Globus pallidus (tissue), 1 donor: Measurements from ENCODE around the gene MINDY4.

Source experiments
- DNase-seq: peaks from one replicate; pipeline ENCODE4 v3.0.0-alpha.2; 2015; ENCODE audit warnings: low spot score

Gene MINDY4

DNA sequence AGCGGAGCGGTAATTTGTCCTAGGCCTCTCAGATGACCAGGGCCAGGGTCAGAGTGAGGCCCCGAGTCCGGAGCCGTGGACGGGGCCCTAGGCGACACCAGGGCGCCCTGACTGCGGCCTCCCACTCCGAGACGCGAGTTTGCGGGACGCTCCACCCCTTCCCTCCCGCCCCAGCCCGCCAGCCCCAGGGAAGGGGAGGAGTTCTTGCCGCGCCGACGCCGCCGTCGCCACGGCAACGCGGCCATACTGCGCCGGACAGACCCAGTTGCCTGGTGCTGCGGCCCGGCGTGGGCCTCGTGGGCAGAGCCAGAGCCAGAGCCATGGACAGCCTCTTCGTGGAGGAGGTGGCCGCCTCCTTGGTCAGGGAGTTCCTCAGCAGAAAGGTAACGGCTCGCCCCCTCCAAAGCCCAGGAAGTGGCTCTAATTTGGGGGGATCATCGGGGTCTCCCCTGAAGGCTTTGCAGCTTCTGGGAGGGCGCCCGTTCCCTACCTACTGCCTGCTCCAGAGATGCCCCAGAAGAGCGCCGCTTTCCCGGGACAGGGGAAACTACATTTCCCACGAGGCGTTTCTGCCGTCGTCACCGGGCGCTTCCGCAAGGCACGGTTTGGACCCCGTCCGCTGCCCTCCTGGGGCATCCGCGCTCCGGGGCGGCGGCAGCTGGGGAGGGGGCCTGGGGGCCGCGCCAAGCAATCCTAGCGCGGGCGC, at the start of gene MINDY4:
MINDY4 (plus strand) TSS at position 244 of the 706 bp plus-strand sequence; CDS start at position 321, 77 bp downstream.
- peak; percentile 72 for DNase-seq

DNA sequence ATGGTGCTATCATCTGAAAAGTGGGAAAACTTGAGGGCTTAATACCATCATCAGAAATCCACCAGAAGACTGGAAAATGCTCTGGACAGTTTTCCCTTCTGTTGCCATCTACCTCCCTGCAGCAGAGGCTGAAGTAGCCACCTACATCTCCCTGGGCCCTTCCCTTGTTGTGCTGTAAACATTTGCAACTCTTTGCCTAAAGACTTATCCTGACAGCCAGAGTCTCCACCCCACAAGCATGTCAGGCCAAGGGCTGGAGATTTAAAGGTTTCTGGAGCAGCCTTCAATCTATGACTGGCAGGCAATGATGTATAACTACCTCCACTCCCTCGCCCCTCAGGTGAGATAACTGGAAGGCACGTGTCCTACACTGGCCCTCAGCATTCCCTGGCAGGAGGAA, 49.0 kb upstream of the MINDY4 start:
- no peak for DNase-seq

DNA sequence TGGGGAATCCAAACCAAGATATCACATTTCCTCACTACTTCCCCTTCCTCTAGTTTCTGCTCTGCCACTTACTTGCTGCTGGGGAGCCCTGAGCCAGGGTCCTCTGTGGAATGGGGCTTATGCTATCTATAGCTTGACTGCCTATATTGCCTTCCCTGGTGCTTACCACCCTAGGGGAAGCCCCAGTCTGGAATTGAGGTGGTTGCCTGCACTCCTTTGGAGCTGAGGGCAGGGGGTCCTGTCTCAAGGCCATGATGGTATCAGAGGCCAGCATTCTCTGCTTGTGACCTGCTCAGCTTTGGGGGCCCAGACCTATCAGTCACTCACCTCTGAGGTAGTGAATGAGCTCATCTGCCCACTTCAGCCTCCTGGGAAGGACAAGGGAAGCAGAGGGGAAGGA, 48.5 kb upstream of the MINDY4 start:
- DNase-seq, result no peak

DNA sequence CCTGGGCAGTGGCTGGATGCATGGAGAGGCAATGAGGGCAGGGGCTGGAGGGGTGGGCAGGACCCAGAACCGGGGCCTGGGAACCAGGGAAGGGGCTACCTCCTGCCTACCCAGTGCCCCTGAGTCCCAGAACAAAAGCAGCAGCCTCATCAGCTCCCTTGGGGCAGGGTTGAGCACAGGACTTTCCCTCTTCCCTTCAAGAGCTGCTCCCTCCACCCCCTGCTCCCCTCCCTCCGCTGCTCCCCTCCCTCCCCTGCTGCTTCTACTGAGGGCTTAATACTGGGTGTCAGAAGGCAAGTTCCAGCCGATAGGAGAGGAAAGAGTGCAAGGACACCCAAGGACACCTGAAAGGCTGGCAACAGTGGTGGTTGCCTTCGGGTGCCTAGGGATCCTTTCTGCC, 47.4 kb upstream of the MINDY4 start:
- DNase-seq, result no peak

DNA sequence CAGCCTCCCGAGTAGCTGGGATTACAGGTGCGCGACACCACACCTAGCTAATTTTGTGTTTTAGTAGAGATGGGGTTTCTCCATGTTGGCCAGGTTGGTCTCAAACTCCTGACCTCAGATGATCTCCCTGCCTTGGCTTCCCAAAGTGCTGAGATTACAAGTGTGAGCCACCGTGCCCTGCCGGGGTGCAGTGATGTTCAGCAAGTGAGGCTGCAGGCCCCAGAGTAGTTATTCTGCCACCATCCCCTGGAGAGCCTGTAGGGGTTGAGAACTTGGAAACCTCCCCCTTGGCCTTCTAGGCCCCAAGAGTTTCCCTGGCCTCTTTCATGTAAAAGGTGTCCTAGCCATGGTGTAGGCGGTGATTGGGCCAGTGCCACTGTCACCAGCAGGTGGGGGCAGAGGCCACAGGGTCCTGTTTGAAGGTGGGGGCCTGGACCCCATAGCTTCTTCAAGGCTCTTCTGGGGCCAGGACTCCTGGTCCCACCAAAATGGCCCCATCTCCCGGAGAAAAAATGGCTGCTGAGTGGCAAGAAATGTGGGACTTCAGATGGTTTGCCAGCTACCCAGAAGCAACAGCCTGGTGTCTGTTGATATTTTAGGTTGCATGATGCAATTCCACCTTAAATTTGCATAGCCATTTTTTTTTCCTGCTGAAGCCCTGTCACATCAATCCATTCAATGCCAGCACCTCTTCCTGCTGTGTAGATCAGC, 44.8 kb upstream of the MINDY4 start:
- DNase-seq, result no peak

DNA sequence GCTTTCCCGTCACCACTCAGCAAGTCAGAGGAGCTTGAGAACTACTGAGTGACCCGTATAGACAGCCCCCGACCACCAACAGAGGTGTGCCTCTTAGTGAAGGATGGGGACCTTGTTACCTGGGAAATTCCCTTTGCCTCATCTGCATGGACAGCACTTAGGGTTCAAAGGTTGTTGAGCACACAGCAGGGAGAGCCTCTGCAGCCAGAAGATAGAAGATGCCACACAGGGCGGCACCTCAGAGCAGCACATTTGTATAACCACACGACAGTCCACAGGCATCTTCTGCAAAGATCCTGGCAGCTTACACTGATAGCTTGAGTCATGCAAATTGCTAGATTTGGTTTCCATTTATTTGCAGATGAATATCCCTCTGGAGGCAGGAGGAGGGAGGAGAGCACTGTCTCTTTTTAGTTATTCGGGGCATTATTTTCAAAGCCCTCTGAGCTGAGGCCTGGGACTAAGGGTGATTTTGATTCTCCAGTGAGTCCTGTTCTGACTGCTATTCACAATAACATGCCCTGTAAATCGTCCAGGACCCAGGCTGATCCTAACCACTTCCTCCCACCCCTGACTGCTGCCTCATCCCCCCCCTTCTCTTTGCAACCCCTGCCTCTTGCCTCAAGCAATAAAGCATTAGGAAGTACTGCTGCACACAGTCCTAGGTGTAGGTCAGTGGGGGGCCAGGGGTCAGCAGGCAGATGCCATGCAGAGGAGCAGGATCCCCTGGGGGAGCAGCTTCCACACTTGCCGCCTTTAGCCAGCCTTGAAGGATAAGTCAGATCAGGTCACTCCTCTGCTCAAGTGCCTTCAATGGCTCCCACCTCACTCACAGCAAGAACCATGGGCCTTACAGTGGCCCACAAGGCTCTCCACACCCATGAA, 43.9 kb upstream of the MINDY4 start:
- DNase-seq, result no peak

DNA sequence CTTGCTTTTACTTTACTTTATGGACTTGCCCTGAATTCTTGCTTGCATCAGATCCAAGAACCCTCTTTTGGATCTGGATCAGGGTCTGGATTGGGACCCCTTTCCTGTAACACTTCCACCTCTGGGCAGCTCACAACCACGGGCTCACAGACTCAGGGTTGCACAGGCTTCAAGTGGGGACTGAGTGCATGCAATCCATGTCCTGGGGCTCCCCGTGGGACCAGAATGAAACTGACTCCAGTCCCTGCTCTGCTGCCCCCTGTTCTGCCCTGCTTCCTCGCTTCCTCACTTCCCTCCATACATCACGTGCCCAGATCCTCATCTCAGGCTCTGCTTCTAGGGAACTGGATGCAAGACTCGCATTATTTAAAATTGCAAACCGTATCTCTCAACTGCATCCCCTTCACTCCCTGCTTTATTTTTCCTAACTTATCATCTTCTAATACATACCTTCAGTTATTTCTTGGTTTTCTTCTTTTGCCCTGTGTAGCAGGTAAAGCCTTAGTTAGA, 42.6 kb upstream of the MINDY4 start:
- DNase-seq, result no peak

DNA sequence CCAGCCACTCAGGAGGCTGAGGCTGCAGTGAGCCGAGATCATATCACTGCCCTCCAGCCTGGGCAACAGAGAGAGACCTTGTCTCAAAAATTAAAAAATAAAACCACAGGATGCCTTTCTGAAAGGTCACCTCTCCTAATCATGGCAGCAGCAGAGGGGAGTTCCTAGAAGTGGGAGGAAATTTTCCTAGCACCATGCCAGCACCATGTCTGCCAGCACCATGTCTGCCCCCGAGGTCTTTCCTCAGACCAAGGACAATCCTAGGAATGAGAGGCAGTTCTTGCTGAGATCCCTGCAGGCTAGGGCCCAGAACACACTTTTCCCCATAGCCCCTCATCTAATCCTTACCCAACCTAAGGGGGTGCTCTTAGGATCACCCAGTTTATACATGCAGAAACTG, 41.6 kb upstream of the MINDY4 start:
- DNase-seq, result no peak

DNA sequence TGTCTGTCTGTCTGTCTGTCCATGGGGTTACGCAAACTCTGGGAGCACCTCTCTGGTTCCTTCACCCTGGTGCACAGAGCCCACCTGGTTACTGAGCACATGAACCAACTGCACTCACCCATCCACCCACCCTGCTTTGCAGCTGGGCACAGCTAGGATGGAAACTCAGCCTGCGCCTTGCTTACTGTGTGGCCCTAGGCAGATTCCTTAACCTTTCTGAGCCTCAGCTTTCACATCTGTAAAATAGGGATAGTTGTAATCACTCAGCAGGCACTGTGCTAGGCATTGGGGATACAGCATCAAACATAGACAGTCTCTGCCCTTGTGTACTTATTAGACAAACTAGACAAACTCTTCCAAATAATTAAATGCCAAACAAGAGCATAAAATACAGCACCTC, 41.1 kb upstream of the MINDY4 start:
- no peak for DNase-seq

DNA sequence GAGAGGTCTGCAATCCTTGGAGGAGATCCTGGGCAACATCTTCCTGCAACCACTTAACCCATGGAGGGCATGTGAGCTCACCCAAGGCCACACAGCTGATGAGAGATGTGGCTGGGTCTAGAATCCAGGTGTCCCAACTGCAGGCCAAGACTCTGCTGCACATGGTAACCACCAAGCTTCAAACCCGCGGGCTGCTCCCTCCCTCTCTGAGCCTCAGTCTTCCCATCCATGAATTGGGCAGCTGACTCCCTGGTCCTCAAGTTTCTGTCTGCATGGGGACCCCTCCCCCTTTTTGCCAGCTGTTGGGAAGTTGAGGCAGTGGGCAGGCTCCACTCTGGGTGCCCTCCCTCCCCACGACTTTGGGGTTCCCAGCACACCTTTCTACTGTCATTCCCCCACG, 40.2 kb upstream of the MINDY4 start:
- DNase-seq, result no peak

DNA sequence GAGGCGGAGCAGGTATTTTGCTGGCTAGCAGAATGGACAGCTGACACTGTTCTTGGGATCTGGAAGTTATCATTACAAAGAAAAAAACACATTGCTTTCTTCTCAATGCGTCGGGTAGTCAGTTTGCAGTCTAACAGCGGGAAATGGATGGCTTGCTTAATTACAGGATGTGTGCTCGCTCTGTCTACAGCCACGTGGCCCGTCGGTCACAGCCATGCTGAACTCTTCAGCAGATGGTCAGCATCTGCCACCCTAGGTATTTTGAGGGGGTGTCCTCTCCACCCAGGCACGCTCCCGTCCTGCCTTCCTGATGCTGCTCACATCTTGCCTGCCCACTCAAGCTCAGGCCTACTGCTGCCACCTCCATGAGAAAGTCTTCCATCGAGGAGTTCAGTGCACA, 39.6 kb upstream of the MINDY4 start:
- DNase-seq, result no peak

DNA sequence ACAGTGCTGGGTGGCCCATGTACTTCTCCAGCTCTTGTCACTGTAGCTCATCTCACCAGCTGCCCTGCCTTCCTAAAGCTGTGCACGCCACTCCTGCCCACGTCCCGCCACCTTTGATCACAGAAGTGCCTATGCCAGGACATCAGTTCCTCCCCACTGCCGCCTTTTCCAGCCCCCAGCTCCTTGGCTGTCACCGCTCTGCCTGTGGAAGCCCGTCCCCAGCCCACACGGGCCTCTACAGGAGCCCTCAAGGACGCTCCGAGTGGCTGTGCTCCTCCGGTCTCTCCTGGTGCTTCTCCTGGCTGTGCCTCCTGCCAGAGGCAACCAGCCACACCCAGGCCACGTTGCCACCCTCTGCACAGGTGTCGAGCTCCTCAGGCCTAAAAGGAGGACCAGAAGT, 38.6 kb upstream of the MINDY4 start:
- no peak for DNase-seq

DNA sequence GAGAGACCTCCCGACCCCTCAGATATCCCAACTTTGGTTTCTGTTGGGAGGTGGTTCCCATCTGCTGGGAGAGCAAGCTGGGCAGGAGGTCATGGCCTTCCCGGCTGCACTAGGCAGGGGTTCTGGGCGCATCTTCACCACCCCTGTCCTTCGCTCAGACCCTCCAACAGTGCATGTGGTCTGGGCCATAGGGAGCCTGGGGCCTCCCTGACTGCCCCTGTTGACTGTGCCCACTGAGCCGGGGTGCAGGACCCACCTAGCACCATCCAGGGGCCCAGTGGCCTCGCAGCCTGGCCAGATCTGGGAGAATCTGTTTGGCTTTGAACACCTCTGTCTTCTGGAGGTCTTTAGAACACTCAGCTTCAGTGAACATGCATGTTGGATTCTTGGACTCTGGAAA, 38.0 kb upstream of the MINDY4 start:
- no peak for DNase-seq

DNA sequence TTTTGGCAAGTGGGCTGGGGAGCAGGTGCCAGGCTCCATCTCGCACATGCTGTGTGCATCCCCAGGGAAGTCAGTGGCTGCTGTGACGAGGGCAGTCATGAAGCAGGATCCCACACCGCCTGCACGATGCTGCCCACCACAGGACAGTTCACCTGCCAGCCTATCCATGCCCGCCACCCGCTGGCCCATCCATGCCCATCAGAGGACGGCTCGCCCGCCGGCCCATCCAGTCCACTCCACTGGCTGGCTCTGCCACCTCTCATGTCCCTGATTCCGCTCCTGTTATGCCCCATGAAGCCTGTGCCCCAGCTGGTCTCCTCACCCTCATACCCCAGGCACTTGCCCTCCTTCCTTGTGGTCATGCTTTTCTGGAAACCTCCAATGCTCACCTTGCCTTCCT, 37.5 kb upstream of the MINDY4 start:
- DNase-seq, result no peak

DNA sequence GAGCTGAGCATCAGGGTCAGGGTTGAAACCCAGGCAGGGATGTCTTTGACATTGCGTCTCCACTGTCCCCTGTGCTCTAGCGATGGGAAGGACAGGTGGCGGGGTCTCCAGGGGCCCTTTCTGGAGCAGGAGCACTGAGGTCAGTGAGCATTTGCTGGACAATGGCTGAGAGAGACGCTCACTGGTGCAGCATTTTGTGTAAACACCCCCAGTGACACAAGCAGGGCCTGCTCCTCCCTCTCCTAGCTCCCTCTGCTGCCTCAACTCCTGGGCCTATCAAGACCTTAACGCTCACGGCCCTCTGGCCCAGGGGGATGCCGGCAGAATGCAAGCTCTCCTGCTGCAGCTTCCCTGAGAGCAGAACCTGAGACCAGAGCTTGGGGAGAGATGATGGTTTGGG, 36.7 kb upstream of the MINDY4 start:
- DNase-seq, result no peak

DNA sequence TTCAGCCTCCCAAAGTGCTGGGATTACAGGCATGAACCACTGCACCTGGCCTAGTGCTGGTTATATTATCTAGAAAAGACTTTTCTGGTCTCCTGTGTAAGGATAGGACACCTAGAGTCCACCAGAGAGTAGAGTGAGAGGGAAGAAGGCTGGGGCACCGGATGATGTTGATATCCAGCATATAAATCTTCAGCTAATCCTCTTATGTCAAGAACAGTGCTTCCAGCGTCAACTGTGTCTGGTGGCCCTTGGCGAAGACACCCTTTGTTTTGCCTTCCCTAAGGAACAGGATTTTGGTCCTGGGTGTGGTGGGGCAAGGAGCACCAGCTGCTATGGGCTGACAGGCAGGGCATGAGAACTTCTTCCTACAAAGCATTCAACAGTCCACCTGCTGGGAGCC, 35.6 kb upstream of the MINDY4 start:
- no peak for DNase-seq

DNA sequence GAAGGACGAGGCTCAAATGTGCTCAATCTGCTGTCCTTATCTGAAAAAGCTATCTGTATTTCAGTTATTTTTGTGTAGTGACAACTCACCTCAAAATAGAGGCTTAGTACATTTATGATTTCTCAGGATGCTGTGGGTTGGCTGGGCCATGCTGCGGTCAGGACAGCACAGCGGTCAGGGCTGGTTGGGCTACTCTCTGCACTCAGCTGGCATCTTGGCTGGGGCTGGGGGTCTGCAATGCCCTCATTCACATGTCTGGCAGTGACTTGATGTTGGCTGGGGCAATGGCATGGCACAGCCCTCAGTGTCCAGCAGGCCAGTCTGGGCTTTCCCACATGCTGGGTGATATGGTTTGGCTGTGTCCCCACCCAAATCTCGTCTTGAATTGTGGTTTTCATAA, 34.9 kb upstream of the MINDY4 start:
- DNase-seq, result no peak

DNA sequence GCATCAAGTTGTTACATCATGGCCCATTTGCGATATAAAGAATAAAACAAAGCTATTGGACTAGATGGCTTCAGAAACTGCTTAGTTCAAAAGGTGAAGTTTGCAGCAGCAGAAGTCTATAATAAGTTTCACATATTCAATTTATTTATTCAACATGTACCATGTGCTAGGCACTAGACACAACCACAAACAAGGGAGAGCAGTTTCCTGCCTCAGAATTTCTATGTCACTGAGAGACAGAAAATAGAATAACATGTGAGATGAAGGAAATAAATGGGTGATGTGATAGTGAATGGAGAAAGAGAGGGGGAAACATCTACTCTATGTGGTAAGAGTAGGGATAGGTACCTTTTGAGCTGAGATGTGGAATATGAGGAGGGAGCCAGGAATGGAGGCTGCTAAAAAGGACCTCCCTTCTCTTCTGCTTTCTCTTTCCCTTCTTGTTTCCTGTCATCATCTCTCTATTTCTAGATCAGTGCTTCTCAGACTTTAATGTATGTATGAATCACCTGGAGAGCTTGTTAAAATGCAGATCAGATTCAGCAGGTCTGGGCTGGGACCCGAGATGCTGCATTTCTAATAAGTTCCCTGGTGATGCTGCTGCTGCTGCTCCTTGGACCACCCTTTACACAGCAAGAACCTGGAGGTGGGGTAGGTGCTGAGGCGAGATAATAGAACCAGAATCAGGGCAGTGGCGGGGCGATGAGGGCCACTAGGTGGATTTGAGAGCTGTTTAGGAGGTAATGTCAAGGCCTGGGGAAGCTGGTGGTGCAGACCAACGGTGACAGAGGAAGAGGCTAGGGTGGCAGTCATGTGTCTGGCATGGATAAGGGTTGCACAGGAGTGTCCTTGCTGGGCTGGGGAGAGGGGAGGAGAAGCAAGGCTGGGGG, 32.9 kb upstream of the MINDY4 start:
- no peak for DNase-seq

DNA sequence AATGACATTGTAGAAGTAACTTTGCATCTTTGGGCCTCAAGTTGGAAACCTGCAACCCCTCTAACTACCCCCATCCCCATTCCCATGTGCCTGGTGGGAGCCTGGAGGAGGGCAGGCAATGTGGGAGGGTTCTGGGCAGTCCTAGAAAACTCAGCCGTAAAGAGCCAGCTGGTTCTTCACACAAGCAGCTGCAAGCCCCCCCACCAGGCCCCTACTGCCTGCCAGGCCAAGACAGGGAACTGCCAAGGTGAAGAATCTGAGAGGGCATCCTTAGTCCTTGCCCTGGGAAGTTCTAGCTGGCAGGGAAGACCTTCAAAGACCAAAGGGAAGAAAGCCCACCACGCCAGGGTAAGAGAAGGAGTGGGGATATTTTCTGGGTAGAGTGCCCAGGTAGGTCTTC, 31.5 kb upstream of the MINDY4 start:
- DNase-seq, result no peak

DNA sequence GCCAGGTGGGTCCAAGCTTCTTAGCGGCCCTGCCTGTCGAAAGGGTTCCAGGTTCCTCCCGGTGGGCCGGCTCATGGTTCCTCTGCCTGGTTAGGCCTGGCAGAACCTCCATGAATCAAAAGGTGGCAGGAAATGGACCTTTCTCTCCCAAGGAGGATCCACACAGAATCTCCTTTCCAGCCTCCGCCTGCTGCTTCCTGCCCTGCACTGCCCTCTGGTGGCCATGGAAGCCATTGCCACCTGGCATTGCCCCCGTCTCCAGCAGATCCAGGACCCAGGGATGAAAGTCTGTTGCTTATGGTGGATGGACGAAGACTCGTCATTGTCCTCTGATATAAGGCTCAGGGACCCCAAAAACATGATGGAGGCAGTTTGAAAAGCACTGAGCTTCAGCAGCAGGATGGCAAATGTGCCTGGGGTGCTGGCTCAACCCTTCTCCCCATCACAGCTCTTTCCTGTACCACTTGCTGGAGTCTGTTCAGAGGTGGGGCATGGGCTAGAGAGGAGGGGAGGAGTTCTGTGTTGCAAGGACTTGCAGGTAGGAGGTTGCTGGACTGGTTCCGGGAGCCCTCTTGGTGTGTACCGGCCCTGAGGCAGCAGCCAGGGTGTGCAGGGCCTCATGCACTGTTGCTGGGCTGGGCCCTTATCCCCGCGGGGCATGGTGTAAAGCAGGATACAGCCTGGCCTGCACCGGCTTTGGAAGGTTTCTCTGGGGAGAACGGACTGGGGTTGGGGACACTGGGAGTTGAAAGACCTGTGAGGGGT, 30.6 kb upstream of the MINDY4 start:
- DNase-seq, result peak; percentile 49

DNA sequence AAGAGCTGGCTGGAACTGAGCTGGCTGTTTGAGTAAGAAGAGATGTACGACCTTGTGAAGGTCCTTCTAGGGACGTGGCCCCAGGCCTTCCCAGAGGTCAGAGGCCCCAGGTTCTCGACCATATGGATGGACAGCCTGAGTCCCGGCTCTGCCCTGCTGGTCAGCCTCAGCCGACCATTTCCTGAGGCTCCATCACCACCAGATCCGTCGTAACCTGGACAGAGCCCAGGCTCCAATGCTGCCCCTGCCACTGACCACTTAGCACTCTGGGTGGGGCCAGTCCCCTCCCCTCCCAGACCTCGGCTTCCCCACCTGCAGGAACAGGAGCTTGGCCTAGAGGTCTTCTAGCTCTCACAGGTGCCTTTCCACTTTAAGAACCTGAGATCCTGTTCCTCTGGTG, 29.9 kb upstream of the MINDY4 start:
- no peak for DNase-seq
